Stimulated activated CD4-positive, alpha-beta T cell treated with anti-CD3 and anti-CD28 coated beads, Interleukin-4, amount 100 ng/mL, for 48 hours (primary cell): ENCODE results near the gene MAPKAP1.

Source experiments
- DNase-seq, 2 donors: peaks; one replicate each; pipeline ENCODE4 v3.0.0-alpha.2; 2020; ENCODE audit warnings: low read depth in 2 of 2

Gene MAPKAP1

DNA sequence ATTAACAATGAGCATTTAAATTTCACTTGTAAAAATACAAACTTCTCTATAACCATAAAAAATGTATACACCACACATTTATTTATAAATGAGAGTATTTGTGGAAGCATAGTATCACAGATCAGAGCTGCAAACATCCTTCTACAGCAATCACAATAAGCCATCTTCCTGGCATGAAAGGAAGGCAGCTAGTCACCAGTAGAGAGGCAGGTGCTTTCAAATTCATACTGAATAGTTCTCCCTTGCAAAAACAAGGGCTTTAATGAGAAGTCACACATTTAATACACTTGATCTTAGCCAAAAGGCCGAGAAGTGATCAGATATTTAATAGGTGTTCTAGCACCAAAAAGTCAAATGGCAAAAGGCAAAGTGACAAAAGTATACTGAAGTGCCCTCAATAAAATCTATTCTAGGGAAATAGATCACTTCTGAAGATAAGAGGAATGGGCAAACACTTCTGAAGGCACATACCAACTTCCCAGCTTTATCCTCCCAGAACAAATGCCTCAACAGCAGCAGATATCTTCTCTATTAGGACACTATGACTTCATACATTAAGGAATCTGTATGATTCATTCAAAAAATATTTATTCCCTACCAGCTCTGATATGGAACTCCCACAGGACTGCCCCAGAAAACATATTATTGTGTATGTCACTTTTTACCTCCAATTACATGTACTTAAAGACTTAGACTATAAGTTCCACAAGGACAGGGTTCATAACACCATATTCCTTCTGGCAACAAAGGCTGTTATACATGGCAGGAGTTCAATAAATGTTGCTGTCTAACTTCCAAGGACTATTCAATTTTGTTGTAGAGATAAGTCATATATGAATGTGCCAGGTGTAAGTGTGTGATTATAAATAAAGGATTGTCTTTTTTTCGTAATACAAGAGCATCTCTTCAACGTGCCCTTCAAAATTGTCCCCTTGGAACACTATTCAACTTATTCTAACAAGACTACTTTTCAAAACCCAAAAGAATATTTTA is 31.7 kb downstream of the MAPKAP1 start:
- DNase-seq, result no peak

GRCh38 chr9:125672876-125673275 is 34.1 kb downstream of the MAPKAP1 start:
- no peak for DNase-seq

- DNase-seq, result no peak
Measured at GRCh38 chr9:125663127-125663526, 43.9 kb downstream of the MAPKAP1 start.

- DNase-seq, result no peak
Measured at GRCh38 chr9:125660557-125660956, 46.5 kb downstream of the MAPKAP1 start.

GRCh38 chr9:125659954-125660353 is 47.1 kb downstream of the MAPKAP1 start:
- no peak for DNase-seq

DNA sequence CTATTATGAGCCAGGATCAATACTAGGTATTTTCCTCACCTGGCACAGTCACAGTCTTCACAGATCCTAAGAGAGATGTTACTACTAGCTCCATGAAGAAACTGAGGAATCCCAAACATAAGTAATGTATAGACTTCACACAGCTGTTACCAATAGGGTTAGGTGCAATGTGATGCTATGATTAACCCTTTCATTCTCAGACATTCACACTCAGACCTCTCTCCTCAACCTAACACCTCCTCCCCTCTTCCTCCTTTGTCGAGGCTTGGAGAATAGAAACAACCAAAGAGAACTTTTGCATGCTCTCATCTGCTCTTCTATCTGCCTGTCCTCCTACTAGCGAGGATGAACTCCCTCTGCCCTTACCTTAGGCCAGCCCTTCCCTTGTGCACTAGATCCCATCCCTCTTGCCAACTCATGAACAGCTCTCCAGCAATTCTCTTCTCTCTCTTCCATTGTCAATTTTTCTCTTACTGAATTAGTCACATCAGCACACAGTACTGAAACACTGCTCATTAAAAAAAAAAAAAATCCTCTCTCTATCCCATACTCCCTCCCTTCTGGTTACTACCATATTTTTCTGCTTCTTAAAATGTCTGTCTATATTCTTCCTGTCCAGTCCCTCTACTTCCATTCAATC is 47.7 kb downstream of the MAPKAP1 start:
- no peak for DNase-seq

DNA sequence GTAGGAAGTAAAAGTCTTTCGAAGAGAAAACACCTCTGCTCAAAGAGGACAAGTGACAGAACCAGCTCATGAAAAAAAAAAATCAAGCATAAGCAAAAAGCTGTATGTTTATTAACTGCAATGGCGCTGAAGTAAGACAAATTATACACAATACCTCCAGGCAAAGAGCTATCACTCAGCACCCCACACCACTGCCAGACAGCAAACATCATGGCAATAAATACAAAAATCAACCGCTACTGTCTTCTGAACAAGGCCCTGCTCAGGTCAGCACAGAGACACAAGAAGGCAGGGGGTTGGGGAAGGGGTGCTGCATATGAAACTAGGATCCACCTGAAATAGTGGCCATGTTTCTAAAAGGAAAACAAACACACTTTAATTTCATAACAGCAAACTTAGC is 50.4 kb downstream of the MAPKAP1 start:
- no peak for DNase-seq

- no peak for DNase-seq
Measured at GRCh38 chr9:125655691-125656410, 51.2 kb downstream of the MAPKAP1 start.

DNA sequence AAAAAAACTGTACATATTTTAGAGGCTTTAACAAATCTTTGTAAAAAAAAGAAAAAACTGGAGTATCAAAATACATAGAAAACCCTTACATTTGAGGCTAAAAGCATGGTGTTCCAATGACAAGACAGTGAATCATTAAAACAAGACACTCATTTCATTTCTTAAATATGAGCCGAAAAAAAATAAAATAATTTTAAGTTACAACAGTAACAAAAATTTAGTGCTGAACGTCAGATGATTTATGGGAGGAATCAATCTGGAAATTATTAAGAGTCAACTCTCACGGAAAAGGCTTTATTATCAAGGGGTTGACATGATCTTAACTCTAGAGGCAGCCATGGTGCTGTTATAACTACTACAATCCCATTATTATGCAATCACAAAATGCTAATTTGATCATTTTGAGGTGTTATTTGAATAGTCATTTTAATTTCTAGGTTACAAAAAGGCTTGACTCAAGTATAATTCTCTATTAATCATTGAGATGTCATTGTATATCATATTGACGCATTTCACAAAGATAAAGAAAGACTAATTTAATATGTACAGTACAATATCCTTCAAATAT is 51.9 kb downstream of the MAPKAP1 start:
- DNase-seq, result no peak

- no peak for DNase-seq
Measured at GRCh38 chr9:125654121-125654520, 52.9 kb downstream of the MAPKAP1 start.

GRCh38 chr9:125653325-125653724 is 53.7 kb downstream of the MAPKAP1 start:
- no peak for DNase-seq

DNA sequence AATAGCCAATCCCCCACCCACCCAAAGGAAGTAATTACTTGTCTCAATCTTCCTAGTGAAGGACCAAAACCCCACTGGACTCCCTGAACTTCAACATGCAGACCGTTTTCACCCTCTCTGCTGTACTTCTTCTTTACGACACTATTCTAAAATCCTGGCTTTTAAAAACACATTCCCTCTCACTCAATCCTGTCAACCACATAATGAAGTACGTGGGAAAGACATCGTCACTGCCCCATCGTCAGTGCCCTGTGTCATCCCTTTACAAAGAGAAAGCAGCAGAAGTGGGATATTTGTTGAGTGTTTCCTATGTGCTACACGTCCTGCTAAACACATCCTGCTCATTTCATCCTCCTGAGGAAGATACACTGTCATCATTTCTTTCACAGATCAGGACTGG is 54.2 kb downstream of the MAPKAP1 start:
- no peak for DNase-seq

DNA sequence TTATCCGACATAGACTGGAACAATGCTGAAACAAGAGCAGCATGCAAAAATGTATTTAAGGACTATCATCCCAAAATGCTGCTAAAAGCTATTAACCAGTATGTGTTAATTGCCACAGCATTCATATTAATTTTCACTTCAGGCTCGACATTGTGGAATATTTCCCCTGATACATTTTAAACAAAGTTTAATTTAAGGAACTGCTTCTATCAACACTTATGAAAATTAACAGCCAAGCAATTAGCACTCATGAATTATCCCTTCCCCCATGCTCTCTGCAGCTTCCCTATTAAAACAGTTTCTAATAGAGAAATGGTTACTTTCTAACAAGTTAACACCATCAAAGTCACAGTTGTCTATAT is 54.8 kb downstream of the MAPKAP1 start:
- no peak for DNase-seq

DNA sequence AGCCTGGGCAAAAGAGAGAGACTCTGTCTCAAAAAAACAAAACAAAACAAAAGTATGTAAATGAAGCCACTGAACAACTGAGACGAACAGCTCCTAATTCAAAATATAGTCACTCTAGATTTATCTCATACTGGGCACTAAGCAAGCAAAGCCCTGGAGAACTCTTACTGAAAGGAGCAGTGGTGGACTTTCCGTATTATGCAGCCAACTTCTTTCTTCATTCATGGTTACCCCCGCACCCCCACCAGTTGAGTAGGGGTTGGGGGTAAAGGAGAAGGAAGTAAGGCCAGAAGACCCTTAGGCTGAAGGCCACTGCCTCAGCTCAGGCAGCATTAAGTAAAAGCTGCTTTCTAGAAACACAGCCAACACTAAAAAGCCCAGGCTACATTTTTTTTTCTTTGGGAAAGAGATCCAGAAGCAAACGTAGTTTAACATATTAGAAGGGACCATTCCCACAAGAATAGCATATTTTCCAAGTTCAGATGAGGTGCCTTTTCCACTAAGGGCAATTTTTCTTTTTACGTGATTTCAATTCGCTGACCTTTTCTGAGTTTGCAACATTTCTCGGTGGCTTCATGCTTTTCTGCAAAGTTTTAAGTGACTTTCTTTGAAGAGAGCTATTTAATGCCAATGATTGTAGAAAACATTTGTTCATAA is 55.3 kb downstream of the MAPKAP1 start:
- DNase-seq, result no peak

DNA sequence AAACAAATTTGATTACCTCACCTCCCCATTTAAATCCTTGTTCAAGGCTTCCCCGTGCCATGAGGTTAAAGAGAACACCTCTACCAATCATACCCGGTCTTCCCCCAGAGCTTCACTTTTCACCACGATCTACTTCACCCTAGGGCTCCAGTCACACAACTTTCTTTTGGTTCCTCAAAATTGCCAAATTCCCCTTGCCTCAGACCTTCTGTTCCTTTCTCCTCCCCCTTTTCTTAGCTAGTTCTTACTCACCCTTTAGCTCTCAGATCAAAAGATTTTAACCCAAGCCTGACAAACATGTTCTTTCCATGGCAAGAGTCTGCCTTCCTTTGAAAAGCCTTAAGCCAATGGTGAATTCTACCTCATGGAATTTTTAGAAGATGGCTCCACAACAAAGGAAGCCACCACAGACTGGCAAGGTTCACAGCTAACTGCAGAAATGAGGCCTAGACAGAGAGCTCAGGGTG is 56.7 kb downstream of the MAPKAP1 start:
- DNase-seq, result peak in 1 of 2 donors; percentile 23

DNA sequence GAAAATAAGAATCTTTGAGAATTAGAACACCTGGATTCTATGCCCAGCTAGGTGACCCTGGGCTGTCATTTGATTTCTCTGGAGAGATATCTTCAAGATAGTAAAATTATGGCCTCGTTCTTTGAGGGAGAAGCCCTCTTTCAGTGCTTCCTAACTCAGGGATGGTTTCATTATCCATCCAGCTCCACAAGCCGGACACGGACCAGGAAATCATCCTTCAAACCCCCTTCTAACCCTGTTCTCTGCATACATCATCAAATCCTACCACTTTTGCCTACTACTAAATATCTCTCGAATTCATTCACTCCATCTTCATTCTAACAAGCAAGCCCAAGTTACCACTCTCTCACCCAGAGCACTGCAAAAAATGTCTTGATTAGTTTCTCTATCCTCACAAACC is 57.2 kb downstream of the MAPKAP1 start:
- DNase-seq, result no peak

DNA sequence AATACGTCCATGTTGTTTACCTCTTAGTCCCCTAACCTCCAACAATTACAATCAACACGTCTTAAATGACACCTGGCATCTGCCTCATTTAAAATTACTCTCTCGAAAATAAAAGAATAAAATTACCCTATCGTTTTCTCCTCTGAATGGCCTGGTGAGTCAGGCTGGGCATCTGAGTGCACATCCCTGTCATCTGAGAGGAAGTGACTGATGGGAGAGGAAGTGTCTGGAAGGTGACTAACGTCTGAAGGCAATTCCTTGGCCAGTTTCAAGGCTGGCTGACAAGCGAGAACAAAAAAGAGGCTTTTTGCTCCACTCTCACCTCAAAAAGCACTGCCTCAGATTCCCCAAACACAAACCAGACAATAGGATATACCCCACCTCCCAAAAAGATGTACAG is 57.7 kb downstream of the MAPKAP1 start:
- DNase-seq, result no peak

DNA sequence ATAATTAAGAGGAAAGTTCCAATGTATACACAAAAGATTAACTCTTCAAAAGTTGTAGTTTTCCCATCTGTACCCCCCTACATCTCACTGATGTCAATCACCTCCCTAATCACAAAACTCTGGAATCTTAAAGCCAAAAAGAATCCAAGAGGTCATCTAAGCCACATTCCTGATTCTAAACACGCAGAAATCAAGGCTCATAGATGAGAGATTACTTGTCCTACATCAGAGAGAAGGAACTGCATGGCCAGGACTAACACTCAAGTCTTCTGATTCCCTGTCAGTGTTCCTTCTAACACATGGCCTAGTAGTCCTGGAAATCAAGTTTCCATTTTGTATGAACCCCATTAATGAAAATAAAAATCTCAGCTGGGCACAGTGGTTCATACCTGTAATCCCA is 58.7 kb downstream of the MAPKAP1 start:
- DNase-seq, result no peak

GRCh38 chr9:125646621-125647100 is 60.3 kb downstream of the MAPKAP1 start:
- no peak for DNase-seq

DNA sequence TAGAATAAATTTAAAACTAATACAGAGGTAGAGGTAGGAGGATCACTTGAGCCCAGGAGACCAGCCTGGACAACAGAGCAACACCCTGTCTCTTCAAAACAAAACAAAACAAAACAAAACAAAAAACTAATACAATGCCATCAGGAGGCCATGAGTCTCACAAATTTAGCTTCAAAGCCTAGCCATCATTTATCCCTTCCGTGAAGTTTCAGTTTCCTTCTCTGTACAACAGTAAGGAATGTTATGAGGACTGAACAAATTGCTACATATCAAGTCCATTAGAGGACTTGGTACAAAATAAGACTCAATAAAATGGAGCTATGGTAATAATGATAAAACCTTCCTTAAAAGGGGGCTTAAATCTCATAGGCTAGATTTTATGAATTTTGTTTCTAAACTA is 60.8 kb downstream of the MAPKAP1 start:
- DNase-seq, result no peak

DNA sequence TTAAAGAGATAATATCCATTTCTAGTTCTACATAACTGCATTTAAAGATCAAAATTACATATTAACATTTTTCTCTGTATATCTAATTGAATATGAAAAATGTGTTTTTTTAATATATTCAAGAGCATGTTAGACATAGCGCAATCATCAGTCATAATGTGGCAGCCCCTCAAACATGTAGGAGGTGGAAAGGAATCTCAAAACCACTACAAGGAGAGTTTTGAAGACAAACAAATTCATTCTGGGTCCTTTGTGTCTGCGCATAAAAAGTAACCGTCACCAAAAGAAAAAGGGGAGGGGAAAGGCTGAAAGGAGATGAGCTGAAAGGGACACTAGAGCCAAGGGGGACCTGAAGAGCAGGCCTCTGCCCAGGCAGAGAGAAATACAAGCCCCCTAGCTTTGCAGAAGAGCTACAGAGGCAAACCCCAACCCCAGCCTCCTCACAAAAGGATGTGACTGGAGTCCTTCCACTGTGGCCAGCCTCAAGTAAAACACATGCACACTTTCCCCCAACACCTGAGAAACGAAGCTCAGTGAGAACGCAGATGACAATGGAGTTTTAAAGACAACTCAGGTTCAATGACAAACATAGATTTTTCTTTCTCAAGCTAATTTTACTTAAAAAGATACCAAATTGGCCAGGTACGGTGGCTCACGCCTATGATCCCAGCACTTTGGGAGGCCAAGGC is 62.0 kb downstream of the MAPKAP1 start:
- DNase-seq, result no peak
